ENCODE data around the gene GNPTAB. TPM values are rescaled to one million over a fixed set of nuclear protein-coding genes. Genes with fewer than 3 reads are reported as not detected.
"Not testable (repeated sequence)": the region's sequence is repeated elsewhere in the genome, so short reads cannot be mapped to it uniquely, and the experiment has no call there.

Gene GNPTAB
- total RNA-seq, 1 donor from 2014 or later: 24.7 TPM

DNA sequence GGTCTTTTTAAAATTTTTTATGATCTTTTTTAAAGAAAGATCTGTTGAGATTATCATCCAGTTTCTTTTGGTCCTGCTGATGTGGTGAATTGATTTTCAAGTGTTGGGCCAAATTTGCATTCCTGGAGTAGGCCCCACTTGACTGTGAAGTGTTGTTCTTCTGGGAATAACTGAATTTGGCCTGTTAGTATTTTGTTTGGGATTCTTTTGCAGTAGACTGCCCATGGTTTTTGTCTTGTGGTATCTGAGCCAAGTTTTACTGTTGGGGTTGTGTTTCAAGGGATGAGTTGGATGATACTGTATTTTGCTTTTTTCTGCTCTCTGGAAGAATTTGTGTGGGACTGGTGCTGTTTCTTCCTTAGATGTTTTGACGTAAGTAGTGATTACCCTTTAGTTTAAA, 87.5 kb downstream of the GNPTAB start:
- DNase-seq (ENCODE audit: low read depth): no peak
- TF ChIP-seq, protein P1, sequence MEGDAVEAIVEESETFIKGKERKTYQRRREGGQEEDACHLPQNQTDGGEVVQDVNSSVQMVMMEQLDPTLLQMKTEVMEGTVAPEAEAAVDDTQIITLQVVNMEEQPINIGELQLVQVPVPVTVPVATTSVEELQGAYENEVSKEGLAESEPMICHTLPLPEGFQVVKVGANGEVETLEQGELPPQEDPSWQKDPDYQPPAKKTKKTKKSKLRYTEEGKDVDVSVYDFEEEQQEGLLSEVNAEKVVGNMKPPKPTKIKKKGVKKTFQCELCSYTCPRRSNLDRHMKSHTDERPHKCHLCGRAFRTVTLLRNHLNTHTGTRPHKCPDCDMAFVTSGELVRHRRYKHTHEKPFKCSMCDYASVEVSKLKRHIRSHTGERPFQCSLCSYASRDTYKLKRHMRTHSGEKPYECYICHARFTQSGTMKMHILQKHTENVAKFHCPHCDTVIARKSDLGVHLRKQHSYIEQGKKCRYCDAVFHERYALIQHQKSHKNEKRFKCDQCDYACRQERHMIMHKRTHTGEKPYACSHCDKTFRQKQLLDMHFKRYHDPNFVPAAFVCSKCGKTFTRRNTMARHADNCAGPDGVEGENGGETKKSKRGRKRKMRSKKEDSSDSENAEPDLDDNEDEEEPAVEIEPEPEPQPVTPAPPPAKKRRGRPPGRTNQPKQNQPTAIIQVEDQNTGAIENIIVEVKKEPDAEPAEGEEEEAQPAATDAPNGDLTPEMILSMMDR (conservative IDR thresholded peaks at IDR 0.05; ENCODE audit: low read depth, low read length): no peak
- H3K4me3 ChIP-seq (ENCODE audit: low read depth, low read length): no peak overlapping the region

- no peak overlapping the region for H3K4me3 ChIP-seq (ENCODE audit: low read depth, low read length)
- TF ChIP-seq, protein P1 (conservative IDR thresholded peaks at IDR 0.05; ENCODE audit: low read depth, low read length): no peak
- no peak for DNase-seq (ENCODE audit: low read depth)
Observed at GRCh38 chr12:101740980-101741379, 89.8 kb downstream of the GNPTAB start.

GRCh38 chr12:101740566-101740965, 90.2 kb downstream of the GNPTAB start:
- DNase-seq (ENCODE audit: low read depth): no peak
- TF ChIP-seq, protein P1 (conservative IDR thresholded peaks at IDR 0.05; ENCODE audit: low read depth, low read length): no peak
- no peak overlapping the region for H3K4me3 ChIP-seq (ENCODE audit: low read depth, low read length)

DNA sequence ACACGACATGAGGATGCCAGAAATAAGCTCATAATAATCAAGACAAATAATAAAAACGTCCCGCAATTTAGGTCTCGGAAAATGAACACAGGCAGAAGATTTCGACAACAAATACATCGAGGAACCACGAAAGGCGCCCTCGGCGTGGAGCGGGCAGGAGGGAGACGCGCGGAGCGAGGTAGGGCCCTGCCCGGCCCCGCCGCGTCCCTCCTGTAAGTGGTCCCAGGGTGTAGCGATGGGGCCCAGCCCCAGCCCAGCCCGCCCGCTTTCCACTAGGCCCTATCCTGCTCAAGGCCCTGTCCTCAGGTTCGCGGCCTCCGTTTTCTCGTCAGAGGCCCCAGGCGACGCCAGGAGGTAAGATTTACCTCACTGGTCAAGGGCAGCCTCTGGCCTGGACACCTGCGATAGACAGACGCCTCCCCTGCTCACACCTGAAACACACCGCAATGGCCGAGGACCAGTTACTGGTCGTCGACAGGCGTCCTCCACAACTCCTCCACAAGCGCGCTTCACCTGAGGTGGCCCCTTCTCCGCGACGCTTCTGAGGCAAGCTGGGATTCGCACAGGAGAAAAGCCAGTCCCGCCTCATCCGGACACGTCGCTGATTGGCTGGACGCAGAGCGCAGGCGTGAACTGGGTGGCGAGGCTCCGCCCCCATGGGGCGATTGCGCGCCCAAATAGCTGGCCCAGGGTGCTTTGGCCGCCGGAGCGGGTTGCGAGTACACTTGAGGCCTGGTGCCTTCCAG, 91.7 kb downstream of the GNPTAB start, which contains the start of gene SYCP3:
TSS of gene SYCP3 (minus strand) at position 543 of the 746 bp plus-strand sequence. CDS start 1,527 bp downstream, outside the sequence.
- no peak for DNase-seq (ENCODE audit: low read depth)
- TF ChIP-seq, protein P1 (conservative IDR thresholded peaks at IDR 0.05; ENCODE audit: low read depth, low read length): no peak
- no peak within 1 kb of the TSS for H3K4me3 ChIP-seq (ENCODE audit: low read depth, low read length)

- TF ChIP-seq, protein P1 (conservative IDR thresholded peaks at IDR 0.05; ENCODE audit: low read depth, low read length): no peak
Observed at GRCh38 chr12:101737476-101737875, 93.3 kb downstream of the GNPTAB start.

DNA sequence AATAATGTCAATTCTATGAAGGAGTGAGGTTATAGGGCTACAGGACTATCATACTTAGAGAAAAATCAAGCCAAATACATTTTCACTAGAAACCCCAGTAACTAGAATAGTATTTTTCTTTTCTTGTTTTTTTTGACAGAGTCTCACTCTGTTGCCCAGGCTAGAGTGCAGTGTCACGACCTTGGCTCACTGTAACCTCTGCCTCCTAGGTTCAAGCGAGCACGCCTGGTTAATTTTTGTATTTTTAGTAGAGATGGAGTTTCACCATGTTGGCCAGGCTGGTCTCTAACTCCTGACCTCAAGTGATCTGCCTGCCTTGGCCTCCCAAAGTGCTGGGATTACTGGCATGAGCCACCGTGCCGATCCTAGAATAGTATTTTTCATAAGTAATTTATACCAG, 96.3 kb downstream of the GNPTAB start:
- H3K4me3 ChIP-seq (ENCODE audit: low read depth, low read length); DNase-seq (ENCODE audit: low read depth): not testable (repeated sequence)

More at GRCh38 chr12:101737476-101737875, 93.3 kb downstream of the GNPTAB start:
- no peak for DNase-seq (ENCODE audit: low read depth)
- H3K4me3 ChIP-seq (ENCODE audit: low read depth, low read length): no peak overlapping the region

- H3K4me3 ChIP-seq (ENCODE audit: low read depth, low read length): no peak overlapping the region
- no peak for DNase-seq (ENCODE audit: low read depth)
- TF ChIP-seq, protein P1 (conservative IDR thresholded peaks at IDR 0.05; ENCODE audit: low read depth, low read length): no peak
Observed at GRCh38 chr12:101733166-101733565, 97.6 kb downstream of the GNPTAB start.
